AG09319 (cell line): Measurements from ENCODE around the gene RAB27B.

Experiments
- DNase-seq: peaks from one replicate; pipeline ENCODE4 v3.0.0-alpha.2; 2010; ENCODE audit warnings: low read depth; ENCODE audit errors: extremely low read depth
- TF ChIP-seq, protein P1 (sequence below): IDR thresholded peaks from 2 replicates; pipeline ENCODE4 v1.5.1; 2011; ENCODE audit warnings: low read depth, mild to moderate bottlenecking, inconsistent platforms, low read length, moderate library complexity

The RAB27B gene

DNA sequence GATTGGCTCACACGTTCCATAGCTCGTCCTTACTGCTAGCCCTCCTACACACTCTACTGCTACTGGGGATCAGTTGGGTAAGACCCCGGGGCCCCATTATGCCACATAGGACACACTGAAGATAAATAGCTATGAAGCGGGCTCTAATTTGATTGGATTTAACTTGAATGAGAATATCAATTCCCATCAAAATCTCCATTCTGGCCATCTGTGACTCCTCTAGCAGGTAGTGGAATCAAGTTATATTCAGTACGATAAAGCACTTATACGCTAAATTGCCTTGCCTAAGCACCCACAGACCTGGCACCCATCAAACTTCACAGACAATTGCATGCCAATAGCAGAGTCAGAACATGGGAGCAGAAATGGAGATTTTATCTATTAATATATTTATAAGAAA lies 91.1 kb downstream of the RAB27B start:
- DNase-seq = no peak

DNA sequence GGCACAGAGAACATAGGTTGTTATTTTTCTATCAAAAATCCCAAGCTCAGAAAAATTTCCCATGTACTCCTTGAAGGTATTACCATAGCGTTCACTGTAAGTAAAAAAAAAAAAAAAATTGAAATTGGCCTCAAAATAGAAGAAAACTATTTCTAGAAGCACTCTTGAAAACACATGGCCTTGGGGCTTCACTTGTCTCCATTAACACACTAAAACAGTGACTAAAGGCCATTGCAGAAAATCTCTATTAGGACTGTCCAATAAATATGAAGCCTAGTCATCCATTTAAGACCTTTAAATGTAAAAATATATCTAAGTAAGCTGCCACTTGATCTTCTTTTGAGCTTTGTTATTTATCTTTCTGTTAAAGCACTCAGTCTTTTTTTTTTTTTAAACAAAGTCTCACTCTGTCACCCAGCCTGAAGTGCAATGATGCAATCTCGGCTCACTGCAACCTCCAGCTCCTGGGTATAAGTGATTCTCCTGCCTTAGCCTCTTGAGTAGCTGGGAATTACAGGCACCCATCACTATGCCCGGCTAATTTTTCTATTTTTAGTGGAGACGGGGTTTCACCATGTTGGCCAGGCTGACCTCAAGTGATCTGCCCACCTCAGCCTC lies 95.2 kb downstream of the RAB27B start:
- no peak for DNase-seq
- TF ChIP-seq, protein P1, sequence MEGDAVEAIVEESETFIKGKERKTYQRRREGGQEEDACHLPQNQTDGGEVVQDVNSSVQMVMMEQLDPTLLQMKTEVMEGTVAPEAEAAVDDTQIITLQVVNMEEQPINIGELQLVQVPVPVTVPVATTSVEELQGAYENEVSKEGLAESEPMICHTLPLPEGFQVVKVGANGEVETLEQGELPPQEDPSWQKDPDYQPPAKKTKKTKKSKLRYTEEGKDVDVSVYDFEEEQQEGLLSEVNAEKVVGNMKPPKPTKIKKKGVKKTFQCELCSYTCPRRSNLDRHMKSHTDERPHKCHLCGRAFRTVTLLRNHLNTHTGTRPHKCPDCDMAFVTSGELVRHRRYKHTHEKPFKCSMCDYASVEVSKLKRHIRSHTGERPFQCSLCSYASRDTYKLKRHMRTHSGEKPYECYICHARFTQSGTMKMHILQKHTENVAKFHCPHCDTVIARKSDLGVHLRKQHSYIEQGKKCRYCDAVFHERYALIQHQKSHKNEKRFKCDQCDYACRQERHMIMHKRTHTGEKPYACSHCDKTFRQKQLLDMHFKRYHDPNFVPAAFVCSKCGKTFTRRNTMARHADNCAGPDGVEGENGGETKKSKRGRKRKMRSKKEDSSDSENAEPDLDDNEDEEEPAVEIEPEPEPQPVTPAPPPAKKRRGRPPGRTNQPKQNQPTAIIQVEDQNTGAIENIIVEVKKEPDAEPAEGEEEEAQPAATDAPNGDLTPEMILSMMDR = no peak

More for the DNA sequence above, 91.1 kb downstream of the RAB27B start:
- TF ChIP-seq, protein P1 = no peak

DNA sequence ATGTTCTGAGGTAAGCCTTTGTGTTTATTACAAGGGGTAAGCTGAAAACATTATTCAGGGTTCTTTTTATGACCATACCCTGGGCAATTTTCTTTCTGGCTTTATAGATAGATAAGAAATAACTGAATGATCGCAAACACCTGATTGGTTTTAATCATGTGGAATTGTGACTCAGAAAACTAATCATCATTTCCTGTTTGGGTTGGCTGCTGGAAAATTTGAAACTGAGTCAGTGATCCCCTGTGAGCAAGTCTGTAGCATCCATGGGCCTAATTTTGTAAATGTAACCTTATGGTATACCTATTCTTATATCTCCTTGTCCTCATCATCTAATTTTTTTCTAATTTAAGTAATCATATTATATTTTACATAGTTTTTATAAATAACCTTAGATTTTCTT lies 96.7 kb downstream of the RAB27B start:
- no peak for DNase-seq
- TF ChIP-seq, protein P1 = no peak

DNA sequence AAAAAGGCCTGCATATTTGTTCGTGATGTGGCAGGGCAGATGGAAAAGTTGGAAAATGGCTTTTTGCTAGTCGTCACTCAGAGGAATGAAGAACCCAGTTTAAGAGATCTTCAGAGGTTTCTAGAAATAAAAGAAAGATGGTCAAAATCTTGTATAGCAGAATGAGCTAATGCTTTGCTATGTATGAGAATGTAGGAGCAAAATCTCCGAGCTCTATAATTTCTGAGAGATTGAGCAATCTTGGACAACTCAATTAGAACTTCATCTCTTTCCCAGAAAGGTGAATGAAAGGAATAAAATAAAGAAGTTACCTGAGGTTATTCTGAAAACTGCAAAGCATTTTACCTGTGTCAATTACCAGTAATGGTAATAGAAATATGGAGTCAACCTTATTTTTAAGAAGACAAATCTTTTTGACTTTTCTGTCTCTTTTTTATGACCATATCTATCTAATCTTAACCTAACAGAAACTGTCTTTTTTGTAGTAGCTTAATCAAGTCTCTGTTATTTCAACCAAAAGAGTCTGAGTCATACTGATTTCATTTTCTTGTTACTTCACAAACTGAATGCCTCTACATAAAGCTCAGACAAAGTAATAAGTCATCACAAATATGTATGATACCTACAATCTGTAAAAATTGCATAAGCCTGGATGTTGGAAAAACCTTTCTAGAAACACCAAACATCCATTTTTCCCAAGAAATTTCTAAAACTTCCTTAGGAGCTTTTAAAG lies 98.5 kb downstream of the RAB27B start:
- TF ChIP-seq, protein P1 = no peak

DNA sequence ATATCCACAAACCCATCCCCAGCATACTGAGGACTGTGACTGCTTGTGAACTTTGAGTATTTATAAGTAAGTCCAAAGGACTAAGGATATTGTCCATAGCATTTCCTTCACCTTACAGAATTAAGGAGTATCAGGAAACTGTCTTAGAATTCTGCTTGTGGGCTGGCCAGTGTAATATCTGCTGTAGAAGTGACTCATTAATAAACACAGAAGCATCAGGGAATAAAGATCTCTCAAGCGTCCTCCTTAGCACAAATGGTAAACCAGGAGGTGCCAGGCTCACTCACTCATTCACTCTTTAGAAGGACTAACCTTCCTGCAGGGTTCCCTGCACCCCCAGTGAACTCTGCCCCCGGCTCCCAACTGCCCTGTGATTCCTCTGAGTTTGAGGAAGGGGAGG lies 100.0 kb downstream of the RAB27B start:
- no peak for DNase-seq
- TF ChIP-seq, protein P1 = no peak

More for the DNA sequence above, 98.5 kb downstream of the RAB27B start:
- DNase-seq = no peak

DNA sequence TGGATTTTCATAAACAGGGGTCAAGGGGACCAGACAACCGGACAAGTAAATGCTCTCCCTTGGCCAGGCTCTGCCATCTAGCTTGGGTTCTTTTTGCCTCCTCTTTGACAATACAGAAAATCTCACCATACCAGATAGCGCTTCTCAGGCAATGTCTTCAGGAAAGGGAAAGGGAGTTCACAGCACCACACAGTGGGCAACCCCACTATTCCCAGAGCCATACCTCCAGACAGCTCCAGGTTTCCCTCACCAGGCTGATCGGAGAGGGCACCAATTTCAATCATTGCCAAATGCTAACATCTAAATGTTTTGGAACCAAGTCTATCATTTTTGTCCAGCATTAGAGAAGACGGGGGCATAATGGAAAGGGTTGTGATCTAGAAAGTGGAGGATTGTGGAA lies 102.9 kb downstream of the RAB27B start:
- TF ChIP-seq, protein P1 = no peak

DNA sequence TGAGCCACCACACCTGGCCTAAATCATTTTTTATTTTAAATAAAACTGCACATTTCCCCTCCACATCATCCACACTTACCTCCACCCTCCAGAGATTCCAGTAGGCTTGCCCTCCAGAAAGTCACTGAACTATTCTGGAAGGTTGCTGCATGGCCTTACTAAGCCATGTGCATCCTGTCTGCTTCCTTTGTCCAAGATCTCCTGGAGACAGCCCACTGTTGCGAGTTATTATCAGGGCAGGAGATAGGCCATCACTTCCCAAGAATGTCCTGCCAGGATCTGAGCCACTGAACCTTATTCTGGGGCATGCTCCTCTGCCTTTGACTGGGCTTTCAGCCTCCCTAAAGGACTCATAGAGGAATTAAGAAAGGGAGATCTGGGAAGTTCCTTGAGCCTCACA lies 104.2 kb downstream of the RAB27B start:
- DNase-seq = no peak
- TF ChIP-seq, protein P1 = no peak

More for the DNA sequence above, 102.9 kb downstream of the RAB27B start:
- DNase-seq = no peak
